Effector memory CD8-positive, alpha-beta T cell (primary cell): ENCODE measurements around the gene SLC6A12.

ENCODE experiments used
- ATAC-seq: fragments of 150-1000 bp; cut with Tn5 transposase; replicated peaks from 2 replicates; pipeline ENCODE4 v1.10.0; 2021; ENCODE audit warnings: mild to moderate bottlenecking, moderate library complexity
- DNase-seq, 3 experiments: peaks; one replicate each; pipeline ENCODE4 v3.0.0; 2021
- H3K27ac Mint-ChIP-seq, 2 donors: one replicate each; pipeline ENCODE4 v1.8.0; 2022; ENCODE audit warnings: mild to moderate bottlenecking in 2 of 2, mixed read lengths in 2 of 2, moderate library complexity in 2 of 2
- H3K27me3 Mint-ChIP-seq, 2 donors: one replicate each; pipeline ENCODE4 v1.8.0; 2022; ENCODE audit warnings: mixed read lengths in 2 of 2
- H3K36me3 Mint-ChIP-seq: one replicate; pipeline ENCODE4 v1.8.0; 2022; ENCODE audit warnings: mild to moderate bottlenecking, moderate library complexity, mixed read lengths; ENCODE audit not compliant: insufficient read depth
- H3K4me1 Mint-ChIP-seq, 2 donors: one replicate each; pipeline ENCODE4 v1.8.0; 2022; ENCODE audit warnings: low read depth in 2 of 2, mixed read lengths in 2 of 2
- H3K4me3 Mint-ChIP-seq, 2 donors: one replicate each; pipeline ENCODE4 v1.8.0; 2022; ENCODE audit warnings: mild to moderate bottlenecking in 2 of 2, mixed read lengths in 2 of 2, moderate library complexity in 2 of 2
- H3K9me3 Mint-ChIP-seq, 2 donors: one replicate each; pipeline ENCODE4 v1.8.0; 2022; ENCODE audit warnings: mixed read lengths in 2 of 2

Gene SLC6A12

DNA sequence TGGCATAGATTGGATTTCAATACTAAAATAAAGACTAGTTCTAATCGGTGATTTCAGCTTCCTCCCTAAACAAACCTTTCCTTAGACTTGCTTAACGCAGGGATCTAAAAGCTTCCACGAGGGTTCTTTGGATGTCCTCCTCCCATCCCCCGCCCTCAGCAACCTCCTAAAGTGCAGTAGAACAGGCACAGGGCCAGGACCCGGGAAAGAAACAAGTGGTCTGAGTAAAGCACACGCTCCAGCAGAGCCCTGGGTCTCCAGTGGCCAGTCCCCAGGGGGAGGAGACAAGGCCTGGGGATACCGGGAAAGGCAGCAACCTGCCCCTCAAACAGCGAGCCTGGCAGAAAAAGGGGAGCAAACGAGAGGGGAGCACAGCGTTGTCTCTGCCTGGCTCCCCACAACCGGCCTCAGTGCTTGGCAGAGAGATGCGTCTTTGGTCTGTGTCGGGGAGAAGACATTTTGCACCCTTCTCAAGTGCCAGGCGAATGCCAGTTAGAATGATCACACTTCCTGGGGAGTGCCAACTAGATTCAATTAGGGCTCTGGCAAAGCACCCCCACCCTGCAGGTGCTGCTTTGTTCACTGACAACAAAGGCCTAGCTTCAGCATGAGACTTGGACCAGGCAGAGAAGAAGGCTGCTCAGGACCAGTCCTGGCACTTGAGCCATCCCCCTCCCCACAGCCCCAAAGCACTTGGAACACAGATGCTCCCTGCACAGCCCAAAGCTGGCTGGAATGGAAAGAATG is 17.1 kb upstream of the SLC6A12 start:
- no peak overlapping the region for H3K4me3 Mint-ChIP-seq
- H3K27me3 Mint-ChIP-seq = peaks cover 25 to 66% of the 10 kb centered on the region in 2 donors
- no peaks in the 10 kb centered on the region for H3K4me1 Mint-ChIP-seq
- DNase-seq = no peak
- H3K36me3 Mint-ChIP-seq = no peaks in the 10 kb centered on the region
- no peak overlapping the region for H3K27ac Mint-ChIP-seq
- ATAC-seq = no peak
- peaks cover 3% of the 10 kb centered on the region in 2 donors for H3K9me3 Mint-ChIP-seq

- H3K9me3 Mint-ChIP-seq = no peaks in the 10 kb centered on the region
- no peak overlapping the region for H3K4me3 Mint-ChIP-seq
- H3K36me3 Mint-ChIP-seq = no peaks in the 10 kb centered on the region
- H3K27me3 Mint-ChIP-seq = peaks cover 31 to 67% of the 10 kb centered on the region in 2 donors
- no peak for DNase-seq
- no peak for ATAC-seq
- no peak overlapping the region for H3K27ac Mint-ChIP-seq
- no peaks in the 10 kb centered on the region for H3K4me1 Mint-ChIP-seq
Measured at GRCh38 chr12:229441-230191, 15.7 kb upstream of the SLC6A12 start.

GRCh38 chr12:228846-229200 is 14.9 kb upstream of the SLC6A12 start:
- H3K4me1 Mint-ChIP-seq = no peaks in the 10 kb centered on the region
- no peak for DNase-seq
- no peaks in the 10 kb centered on the region for H3K36me3 Mint-ChIP-seq
- no peak overlapping the region for H3K27ac Mint-ChIP-seq
- H3K9me3 Mint-ChIP-seq = no peaks in the 10 kb centered on the region
- peaks cover 31 to 75% of the 10 kb centered on the region in 2 donors for H3K27me3 Mint-ChIP-seq
- H3K4me3 Mint-ChIP-seq = no peak overlapping the region
- ATAC-seq = no peak

DNA sequence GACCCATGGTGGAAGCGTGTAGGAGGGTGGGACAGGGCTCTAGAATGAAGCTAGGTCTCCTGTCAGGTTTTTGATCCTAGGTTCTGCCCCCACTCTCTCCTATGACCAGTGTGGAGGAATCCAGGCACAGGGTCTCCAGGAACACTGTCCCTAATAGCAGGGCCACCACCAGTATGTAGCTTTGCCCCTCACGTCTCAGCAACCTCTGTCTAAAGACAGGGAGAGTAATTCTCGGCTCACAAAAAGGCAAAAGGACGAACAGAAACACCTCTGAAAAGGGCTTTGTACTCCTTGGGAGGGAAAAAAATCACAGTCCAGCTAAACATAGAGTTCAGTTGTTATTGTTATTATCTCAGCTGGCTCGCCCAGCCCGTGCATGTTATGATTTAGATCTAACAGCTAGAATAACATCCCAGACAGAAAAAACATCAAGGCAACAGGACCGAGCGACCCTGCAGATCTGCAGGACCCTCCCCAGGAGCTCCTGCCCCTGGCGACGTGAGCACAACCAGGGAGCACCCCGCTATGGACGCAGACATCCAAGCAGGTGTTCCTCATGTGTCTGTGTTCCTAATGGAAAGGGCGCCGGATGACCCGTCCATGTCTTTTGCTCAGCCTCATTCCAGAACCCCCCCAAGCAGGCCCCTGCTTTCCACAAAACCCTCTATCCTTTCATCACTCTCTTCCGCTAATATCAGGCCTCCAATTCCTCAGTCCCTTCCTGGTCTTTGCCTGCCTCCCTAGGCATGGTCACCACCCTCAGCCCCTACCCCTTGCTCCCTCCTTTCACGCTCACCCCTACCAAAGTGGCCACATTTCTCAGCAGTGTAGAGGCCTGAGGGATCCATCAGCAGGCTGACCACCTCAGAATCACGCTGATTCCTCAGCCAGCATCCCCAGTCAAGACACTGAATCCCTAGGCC is 14.2 kb upstream of the SLC6A12 start:
- no peaks in the 10 kb centered on the region for H3K36me3 Mint-ChIP-seq
- H3K27me3 Mint-ChIP-seq = peaks cover 31 to 73% of the 10 kb centered on the region in 2 donors
- no peak for DNase-seq
- H3K4me1 Mint-ChIP-seq = no peaks in the 10 kb centered on the region
- H3K9me3 Mint-ChIP-seq = no peaks in the 10 kb centered on the region
- H3K4me3 Mint-ChIP-seq = no peak overlapping the region
- no peak overlapping the region for H3K27ac Mint-ChIP-seq
- no peak for ATAC-seq

DNA sequence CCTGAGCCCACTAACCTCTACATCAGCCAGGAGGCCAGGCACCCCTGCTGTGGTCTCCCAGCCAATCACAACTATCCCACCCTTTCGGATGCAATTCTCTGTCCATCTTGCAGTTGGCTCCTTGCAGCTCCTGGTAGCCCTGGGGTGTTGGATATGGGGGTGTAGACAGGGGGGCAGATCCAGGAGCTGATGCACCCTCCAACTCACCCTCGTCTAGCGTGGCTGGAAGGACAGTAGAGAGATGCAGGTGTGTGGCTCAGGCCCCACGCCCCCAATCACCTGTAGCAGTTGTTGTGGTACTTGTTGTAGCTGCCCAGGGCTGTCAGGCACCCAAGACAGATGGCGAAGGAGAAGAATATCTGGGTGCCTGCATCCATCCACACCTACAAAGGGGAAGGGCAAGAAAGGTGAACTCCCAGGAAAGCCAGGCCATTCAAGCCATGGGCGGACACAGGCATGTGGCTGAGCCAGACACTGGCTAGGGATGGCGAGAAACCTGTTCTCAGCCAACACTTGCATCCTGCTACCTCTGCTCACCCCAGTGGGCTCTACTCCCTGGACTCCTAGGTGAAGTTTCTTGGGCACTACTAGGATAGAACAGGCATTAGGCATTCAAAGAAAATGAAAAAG is 13.4 kb upstream of the SLC6A12 start:
- DNase-seq = no peak
- H3K36me3 Mint-ChIP-seq = no peaks in the 10 kb centered on the region
- no peak for ATAC-seq
- H3K27ac Mint-ChIP-seq = no peak overlapping the region
- H3K9me3 Mint-ChIP-seq = no peaks in the 10 kb centered on the region
- peaks cover 31 to 69% of the 10 kb centered on the region in 2 donors for H3K27me3 Mint-ChIP-seq
- H3K4me1 Mint-ChIP-seq = no peaks in the 10 kb centered on the region
- no peak overlapping the region for H3K4me3 Mint-ChIP-seq

DNA sequence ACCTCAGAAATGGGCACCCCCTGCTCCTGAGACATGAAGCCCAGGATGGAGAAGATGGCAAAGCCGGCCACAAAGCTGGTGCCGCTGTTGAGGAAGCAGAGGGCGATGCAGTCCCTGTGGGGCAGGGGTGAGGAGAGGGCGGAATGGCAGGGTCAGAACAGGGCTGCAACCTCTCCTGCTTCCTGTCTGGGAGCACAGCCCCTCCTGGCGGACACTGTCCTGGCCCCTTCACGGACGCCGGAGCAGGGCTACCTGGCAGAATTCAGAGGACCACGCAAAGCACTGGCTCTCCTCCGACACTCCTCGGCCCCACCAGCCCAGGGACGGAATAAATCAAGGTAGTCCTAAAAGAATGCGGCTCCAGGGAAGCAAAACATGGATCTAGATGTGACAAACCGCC is 12.4 kb upstream of the SLC6A12 start:
- Mint-ChIP-seq H3K27ac (no peak overlapping the region), H3K27me3 (peaks cover 31 to 72% of the 10 kb centered on the region in 2 donors), H3K4me3 (no peak overlapping the region), H3K36me3 (no peaks in the 10 kb centered on the region), H3K9me3 (no peaks in the 10 kb centered on the region), H3K4me1 (no peaks in the 10 kb centered on the region)
- no peak for ATAC-seq
- DNase-seq = no peak

- DNase-seq (no peak), ATAC-seq (no peak)
- Mint-ChIP-seq H3K27ac (no peak overlapping the region), H3K27me3 (peaks cover 23 to 72% of the 10 kb centered on the region in 2 donors), H3K9me3 (no peaks in the 10 kb centered on the region), H3K4me1 (peaks cover 0 to 2% of the 10 kb centered on the region in 2 donors), H3K4me3 (no peak overlapping the region), H3K36me3 (no peaks in the 10 kb centered on the region)
Measured at GRCh38 chr12:225012-225411, 11.1 kb upstream of the SLC6A12 start.

GRCh38 chr12:224330-224729 is 10.4 kb upstream of the SLC6A12 start:
- DNase-seq (no peak), ATAC-seq (no peak)
- peaks cover 3% of the 10 kb centered on the region in 2 donors for H3K4me1 Mint-ChIP-seq
- peaks cover 17 to 72% of the 10 kb centered on the region in 2 donors for H3K27me3 Mint-ChIP-seq
- no peaks in the 10 kb centered on the region for H3K9me3 Mint-ChIP-seq
- no peaks in the 10 kb centered on the region for H3K36me3 Mint-ChIP-seq
- no peak overlapping the region for H3K4me3 Mint-ChIP-seq
- H3K27ac Mint-ChIP-seq = no peak overlapping the region

DNA sequence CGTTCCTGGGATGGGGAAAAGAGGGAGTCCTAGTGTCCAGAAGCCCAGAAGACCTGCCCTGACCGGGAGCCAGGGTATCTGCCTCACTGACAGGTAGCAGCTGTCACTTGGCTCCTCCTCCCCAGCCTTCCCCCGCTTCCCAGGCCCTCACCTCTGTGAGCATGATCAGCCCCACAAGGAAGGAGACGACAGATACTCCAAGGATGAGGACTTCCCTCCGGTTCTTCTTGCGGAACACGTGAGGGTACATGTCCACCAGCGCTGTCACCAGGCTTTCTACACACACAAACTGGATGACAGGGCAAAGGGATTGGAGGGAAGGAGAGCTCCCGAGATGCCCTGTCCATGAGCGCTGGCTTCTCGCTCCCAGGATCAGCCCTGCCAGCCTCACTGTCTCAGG is 9.9 kb upstream of the SLC6A12 start:
- Mint-ChIP-seq H3K4me1 (peaks cover 3% of the 10 kb centered on the region in 2 donors), H3K27me3 (peaks cover 12 to 68% of the 10 kb centered on the region in 2 donors), H3K4me3 (no peak overlapping the region), H3K27ac (no peak overlapping the region), H3K9me3 (no peaks in the 10 kb centered on the region), H3K36me3 (no peaks in the 10 kb centered on the region)
- DNase-seq (no peak), ATAC-seq (no peak)

- Mint-ChIP-seq H3K27me3 (peaks cover 13 to 70% of the 10 kb centered on the region in 2 donors), H3K27ac (no peak overlapping the region), H3K36me3 (no peaks in the 10 kb centered on the region), H3K9me3 (no peaks in the 10 kb centered on the region), H3K4me3 (no peak overlapping the region), H3K4me1 (peaks cover 3% of the 10 kb centered on the region in 2 donors)
- DNase-seq (no peak), ATAC-seq (no peak)
Measured at GRCh38 chr12:221736-222135, 7.8 kb upstream of the SLC6A12 start.

- no peaks in the 10 kb centered on the region for H3K36me3 Mint-ChIP-seq
- peaks cover 3% of the 10 kb centered on the region in 2 donors for H3K4me1 Mint-ChIP-seq
- no peak for ATAC-seq
- H3K27me3 Mint-ChIP-seq = peaks cover 14 to 74% of the 10 kb centered on the region in 2 donors
- H3K4me3 Mint-ChIP-seq = no peak overlapping the region
- DNase-seq = no peak
- H3K27ac Mint-ChIP-seq = no peak overlapping the region
- no peaks in the 10 kb centered on the region for H3K9me3 Mint-ChIP-seq
Measured at GRCh38 chr12:220946-221550, 7.1 kb upstream of the SLC6A12 start.

DNA sequence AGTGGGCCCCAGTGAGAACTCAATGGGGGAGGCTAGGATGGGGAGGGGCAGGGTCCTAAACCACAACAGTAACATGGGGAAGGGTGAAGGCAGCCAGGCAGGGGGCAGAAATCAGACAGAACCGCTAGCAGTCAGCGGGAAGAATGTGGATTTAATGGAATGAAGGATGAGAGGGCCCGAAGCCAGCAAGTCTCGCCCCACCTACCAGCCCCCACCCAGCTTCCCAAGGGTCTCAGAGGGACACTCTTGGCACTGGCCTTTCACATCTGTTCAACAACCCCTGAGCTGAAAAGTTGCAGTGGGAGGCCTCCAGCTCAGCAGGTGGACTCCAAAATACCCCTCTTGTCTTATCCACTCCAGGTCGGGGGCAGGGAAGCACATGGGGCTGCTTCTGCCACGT is 6.5 kb upstream of the SLC6A12 start:
- Mint-ChIP-seq H3K4me3 (no peak overlapping the region), H3K4me1 (peaks cover 3% of the 10 kb centered on the region in 2 donors), H3K27me3 (peaks cover 9 to 74% of the 10 kb centered on the region in 2 donors), H3K9me3 (no peaks in the 10 kb centered on the region), H3K36me3 (no peaks in the 10 kb centered on the region), H3K27ac (no peak overlapping the region)
- ATAC-seq (no peak), DNase-seq (no peak)
